Stimulated activated CD4-positive, alpha-beta T cell treated with anti-CD3 and anti-CD28 coated beads, Interleukin-1b, Interleukin-23, amount 100 ng/mL, for 1 hour (primary cell): ENCODE measurements around the gene RGS2.

Experiments
- DNase-seq, 2 donors: peaks; one replicate each; pipeline ENCODE4 v3.0.0-alpha.2; 2020; ENCODE audit warnings: low read depth in 2 of 2

Gene RGS2

GRCh38 chr1:192795916-192796618 is 12.8 kb upstream of the RGS2 start:
- DNase-seq, result no peak

DNA sequence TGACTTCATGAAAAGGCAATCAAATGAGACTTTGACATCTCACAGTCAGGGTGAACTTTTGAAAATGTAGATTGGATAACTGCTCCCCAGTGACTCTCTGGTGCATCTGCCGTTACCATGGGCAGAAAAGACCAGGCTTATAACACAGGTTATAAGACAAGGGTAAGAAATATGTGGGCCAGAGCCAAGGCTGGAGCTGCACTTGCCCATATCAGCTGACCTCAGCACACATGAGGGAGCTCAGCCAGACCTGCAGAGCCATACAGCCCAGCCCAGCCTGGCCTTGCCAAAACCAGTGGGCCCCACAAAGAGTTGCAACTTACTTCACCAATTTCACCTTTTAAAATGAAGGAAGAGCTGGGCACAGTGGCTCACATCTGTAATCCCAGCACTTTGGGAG is 11.7 kb upstream of the RGS2 start:
- no peak for DNase-seq

DNA sequence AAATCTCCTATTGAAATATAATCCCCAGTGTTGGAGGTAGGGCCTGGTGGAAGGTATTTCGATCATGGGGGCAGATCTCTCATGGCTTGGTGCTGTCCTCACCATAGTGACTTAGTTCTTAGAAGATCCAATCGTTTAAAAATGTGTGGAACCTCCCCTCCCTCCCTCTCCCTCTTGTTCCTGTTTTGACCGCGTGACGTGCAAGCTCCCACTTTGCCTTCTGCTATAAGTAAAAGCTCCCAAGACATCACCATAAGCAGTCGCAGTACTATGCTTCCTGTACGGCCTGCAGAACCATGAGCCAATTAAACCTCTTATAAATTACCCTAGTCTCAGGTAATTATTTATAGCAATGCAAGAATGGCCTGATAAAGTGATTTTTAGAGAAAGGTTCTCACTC is 10.9 kb upstream of the RGS2 start:
- DNase-seq, result no peak

- DNase-seq, result no peak
These were observed 7.4 kb upstream of the RGS2 start for GRCh38 chr1:192801451-192801850.

- no peak for DNase-seq
These were observed 6.4 kb upstream of the RGS2 start for GRCh38 chr1:192802406-192802805.

- DNase-seq, result no peak
These were observed 5.3 kb upstream of the RGS2 start for GRCh38 chr1:192803501-192803900.

GRCh38 chr1:192805832-192806323 is 3.0 kb upstream of the RGS2 start:
- no peak for DNase-seq

GRCh38 chr1:192807211-192808162 is 1.4 kb upstream of the RGS2 start:
- DNase-seq, result no peak

GRCh38 chr1:192808163-192808517 is 699 bp upstream of the RGS2 start:
- no peak for DNase-seq

DNA sequence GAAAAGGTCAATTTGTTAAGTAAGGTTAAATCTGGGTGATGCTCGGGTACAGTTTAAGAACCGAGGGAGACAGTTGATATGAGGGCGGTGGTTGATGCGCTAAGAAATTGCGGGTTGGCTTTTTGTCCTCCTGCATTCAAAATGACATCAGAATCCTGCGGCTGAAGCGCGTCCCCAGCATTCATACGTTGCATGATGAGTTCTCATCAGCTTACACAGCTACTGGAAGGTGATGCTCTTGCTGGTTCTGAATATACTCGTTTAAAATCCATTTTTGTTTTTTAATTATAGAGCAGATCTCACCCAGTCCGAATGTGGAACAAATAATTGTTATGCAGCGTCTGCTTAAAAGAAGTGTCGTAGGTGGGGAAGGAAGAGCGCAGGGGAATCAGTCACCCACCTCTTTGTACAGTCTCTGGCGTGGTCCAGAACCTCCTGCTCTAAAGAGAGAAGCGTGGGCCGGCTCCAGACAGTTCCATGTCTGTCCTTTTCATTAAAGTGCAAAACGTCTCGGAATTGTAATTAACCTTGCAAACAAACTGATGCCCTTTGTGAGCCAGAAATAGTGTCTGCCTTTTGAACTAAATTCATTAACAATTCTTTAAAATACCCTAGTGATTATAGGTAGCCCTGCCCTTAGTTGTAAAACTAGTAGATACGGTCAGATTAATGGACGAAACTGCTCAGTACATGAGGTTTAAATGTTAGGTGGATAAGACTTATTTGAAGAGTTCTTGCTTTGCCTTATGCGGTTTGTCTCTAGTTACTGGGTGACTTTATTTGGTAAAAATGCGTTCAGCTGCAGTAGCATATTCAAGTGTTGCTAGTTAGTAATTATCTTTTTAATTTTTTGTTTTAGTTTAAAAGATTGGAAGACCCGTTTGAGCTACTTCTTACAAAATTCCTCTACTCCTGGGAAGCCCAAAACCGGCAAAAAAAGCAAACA is 741 bp downstream of the RGS2 start:
- DNase-seq, result no peak

DNA sequence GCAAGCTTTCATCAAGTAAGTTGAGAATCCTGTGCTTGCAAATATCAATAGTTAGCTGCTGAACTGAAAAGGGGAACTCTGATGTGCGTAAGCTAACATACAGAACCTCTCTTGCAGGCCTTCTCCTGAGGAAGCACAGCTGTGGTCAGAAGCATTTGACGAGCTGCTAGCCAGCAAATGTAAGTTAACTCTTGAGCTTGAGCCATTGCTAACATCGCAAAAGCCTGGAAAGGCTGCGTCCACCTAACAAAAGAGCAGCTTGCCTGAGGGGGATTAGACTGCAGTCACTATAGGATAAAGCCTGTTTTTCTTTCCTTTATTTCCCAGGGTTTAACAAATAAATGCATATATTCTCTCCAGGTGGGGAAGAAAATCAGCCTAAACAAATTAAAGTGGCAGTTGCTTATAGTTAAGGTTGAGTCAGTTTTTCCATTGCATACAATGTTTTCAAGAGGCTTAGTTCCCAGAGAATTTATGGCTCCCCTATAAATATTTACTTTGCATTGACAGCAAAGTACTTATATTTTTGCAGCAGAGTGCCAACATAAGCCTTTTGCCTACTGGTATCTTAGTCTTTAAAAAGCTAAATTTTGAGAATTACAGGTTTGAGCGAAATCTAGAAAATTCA is 1.5 kb downstream of the RGS2 start:
- DNase-seq, result no peak

GRCh38 chr1:192811006-192811405 is 2.2 kb downstream of the RGS2 start:
- DNase-seq, result no peak

GRCh38 chr1:192811594-192812239 is 2.9 kb downstream of the RGS2 start:
- DNase-seq, result no peak

GRCh38 chr1:192812420-192813209 is 3.8 kb downstream of the RGS2 start:
- DNase-seq, result no peak

DNA sequence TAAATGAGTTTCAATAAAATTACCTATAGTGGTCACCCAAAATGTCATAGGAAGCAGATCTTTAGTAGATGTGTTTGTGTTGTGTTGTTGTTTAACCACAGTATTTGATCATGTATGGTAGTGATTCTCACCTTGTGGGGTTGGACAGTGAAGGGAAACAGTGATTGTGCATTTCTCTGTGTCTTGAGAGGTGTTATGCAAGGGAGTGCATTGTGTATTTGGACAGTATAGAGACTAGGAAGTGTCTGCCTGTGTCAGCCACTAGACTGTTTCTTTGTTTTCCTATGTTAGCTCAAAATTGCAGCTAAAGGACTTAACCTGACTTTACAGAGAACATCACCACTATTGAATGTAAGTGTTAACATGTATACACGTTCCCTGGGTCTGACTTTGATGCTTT is 6.0 kb downstream of the RGS2 start:
- DNase-seq, result no peak

DNA sequence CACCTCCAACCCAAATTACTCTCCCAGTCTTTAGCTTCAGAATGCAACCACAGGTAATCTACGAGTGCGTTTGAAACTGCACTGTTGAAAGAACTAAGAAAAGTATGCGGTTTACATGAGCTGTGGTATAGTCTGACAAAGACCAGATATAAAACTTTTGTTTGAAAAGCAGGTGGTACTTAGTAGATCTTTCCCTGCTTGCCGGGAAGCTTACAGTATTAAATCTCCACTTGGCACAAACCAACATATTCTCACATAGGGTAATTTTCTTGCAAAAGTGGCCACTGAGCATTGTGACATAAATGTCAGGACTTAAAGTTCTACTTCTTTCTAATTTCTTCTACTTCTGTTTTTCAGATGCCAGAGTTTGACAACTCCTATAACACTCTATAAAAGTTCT is 8.4 kb downstream of the RGS2 start:
- no peak for DNase-seq

- DNase-seq, result no peak
These were observed 12.5 kb downstream of the RGS2 start for GRCh38 chr1:192821296-192821695.

GRCh38 chr1:192824511-192824910 is 15.7 kb downstream of the RGS2 start:
- no peak for DNase-seq

- DNase-seq, result no peak
These were observed 18.1 kb downstream of the RGS2 start for GRCh38 chr1:192826791-192827546.
